ENCODE data around the gene RAB8B.
"Not testable (repeated sequence)": the region's sequence is repeated elsewhere in the genome, so short reads cannot be mapped to it uniquely, and the experiment has no call there.

The RAB8B gene

DNA sequence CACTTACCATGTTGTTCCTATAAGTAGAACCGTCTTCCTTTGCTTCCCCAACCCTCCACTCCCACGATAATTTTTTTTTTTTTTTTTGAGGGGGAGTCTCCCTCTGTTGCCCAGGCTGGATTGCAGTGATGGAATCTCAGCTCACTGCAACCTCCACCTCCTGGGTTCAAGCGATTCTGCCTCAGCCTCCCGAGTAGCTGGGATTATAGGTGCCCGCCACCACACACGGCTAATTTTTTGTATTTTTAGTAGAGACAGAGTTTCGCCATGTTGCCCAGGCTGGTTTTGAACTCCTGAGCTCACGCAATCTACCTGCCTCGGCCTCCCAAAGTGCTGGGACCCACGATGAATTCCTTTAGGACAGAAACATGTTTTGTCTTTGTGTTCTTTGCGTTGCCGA, 19.4 kb downstream of the RAB8B start:
- not testable (repeated sequence) for DNase-seq (ENCODE audit: low read depth in 2 of 2)

DNA sequence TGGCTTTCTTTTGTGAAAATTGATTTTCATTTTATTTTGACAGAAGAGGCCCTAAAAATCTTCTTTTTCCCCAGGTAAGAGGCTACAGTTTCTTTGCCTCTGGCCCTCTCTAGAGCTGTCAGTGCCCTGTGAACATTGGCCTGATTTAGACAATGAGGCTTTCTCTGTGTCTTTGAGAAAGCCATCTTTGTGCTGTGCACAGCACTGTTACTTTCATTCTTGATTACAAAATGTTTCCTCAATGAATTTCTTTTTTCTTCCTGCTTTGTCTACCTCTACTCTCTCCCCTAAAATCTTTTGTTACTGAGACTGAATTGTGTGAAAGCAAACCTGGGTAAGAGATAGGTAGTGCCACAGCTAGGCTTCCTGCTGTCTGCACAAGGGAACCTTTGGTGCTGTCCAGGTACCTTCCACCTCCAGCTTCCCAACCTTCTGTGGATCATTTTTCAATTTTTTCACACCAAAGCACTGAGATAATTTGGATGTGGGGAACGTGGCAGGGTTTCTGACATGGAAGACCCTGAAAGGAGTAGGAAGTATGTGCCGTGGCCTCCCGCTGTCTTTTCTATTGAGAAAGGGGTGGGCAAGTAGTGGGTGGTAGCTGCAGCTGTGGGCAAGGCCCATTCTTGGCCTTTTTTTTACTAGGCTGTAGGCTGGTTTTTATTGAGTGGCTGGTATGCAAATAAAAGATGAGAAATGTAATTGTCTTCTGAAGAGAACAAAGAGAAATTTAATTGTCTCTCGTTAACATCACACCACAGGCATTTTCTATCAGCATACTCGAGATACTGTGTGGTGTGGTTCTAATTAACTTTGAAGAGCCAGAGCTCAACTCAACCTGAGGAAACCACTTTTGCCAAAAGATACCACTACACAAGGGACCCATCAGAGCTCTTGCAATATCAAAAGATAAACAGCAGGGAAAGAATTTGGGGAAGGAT, 21.0 kb downstream of the RAB8B start:
- no peak for DNase-seq (ENCODE audit: low read depth in 2 of 2)

DNA sequence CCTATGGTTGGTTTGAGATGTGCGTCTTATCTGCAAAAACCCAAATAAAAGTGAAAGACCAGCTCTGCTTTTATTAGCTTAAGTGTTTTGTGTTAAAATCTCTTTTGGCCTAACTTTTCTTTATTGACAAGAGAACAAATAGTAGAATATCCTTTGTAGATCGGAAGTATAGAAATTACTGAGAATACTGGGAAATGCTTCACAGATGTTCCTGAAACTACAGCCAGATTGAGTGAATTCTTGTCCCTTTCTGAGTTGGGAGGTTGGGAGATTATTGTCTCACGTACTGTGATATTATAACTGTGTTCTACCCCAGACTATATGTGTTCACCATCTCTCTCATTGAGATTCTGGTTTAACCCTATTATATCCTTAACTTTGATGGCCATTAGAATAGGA, 21.7 kb downstream of the RAB8B start:
- DNase-seq (ENCODE audit: low read depth in 2 of 2) = no peak

DNA sequence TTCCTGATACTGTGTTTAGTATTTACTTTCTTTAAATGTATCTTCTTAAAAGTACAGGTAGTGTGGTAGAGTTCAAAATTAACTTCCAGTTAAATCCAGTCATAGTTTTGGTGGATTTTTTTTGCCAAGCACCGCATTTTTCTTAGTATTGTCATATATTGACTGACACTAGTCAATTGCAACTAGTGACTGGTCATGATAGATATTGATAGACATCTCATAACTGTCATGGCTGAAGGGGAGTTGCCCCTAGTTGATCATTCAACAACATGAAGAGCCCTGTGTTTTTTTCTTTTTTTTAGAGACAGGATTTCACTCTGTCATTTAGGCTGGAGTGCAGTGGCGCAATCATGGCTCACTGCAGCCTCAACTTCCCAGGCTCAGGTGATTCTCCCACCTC, 22.1 kb downstream of the RAB8B start:
- DNase-seq (ENCODE audit: low read depth in 2 of 2) = no peak

DNA sequence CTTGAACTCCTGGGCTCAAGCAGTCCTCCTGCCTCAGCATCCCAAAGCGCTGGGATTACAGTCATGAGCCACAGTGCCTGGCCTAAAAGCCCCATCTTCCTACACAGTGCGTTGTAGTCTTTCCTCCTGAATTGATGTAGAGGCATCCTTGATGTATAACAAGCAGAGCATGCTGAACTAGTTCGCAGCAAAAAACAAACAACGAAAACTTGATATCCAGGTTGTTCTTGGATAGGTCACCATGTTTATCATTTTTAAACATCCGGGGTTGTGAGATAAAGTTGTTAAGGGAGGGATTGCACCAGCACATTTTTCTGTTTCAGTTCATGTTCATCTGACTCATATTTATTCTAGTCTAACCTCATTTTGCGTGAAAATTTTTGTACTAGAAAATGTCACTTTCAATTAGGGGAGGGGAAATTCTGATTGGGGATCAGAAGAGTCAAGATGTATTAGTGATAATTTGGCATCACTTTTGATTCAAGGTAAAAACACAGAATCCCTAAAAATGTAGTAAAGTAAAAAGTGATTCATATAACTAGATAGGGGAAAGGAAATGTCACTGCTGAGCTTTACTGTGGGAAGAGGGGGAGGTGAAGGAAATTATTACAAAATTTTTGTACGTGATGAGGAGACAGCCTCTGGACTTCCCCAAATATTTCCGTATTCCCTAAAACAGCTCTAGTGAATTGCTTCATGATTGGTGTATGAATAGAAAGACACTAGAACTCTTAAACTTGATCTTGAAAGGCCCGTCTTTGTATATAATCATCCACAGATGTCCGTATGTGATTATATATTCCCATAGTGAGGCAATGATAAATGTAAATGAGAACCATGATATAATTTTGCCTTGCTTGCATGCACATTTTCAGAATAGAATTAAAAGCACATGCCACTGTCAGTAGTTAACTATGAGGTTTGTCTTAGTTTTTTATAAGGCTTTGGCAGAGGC, 22.9 kb downstream of the RAB8B start:
- no peak for DNase-seq (ENCODE audit: low read depth in 2 of 2)

DNA sequence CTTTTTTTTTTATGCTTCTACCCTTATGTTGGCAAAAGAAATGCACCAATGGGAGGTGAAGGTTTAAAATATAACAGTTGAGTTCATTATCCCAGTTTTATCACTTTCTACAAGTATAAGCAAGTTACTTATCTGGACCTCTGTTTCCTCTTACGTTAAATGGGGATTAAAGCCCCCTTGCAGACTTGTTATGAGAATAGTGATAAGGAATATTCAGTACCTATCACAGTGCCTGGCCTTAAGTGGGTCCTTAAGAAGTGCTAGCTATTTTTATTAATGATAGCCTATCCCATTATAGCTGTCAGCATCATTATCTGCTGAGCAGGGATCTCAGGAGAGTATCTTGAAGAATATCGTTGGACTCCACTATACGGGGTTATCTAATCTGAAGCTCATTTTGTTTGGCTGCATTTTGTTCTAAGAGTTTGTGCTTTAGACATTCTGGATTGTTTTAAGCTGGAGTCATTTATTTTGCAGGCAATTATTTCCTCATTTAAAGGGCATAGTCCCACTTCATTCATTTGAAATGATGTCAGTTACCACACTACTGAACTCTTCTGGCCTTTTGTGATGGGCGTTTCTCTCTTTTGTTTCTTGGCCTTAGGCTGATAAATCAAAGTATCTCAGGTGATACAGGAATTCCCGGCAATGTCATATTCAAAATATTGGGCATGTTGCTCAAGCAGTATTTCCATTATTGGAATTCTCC, 28.8 kb downstream of the RAB8B start:
- DNase-seq (ENCODE audit: low read depth in 2 of 2) = no peak

DNA sequence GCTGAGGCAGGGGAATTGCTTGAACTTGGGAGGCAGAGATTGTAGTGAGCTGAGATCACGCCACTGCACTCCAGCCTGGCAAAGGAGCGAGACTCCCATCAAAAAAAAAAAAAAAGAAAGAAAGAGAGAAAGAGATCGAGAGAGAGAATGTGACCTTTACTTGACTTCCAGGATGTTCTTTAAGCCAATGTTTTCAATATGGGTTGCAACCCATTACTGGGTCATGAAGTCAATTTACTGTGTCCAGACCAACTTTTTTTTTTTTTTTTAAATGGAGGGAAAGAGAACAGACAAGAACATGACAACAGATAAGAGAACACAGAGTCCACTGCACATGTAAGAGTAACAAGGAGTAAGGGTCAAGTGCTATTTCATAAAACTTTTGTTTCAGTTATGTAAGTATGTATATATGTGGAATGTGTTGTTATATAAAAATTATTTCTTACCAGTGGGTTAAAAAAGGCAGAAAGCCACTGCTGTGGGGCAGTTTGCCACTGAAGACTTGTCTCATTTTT, 29.8 kb downstream of the RAB8B start:
- DNase-seq (ENCODE audit: low read depth in 2 of 2) = no peak

DNA sequence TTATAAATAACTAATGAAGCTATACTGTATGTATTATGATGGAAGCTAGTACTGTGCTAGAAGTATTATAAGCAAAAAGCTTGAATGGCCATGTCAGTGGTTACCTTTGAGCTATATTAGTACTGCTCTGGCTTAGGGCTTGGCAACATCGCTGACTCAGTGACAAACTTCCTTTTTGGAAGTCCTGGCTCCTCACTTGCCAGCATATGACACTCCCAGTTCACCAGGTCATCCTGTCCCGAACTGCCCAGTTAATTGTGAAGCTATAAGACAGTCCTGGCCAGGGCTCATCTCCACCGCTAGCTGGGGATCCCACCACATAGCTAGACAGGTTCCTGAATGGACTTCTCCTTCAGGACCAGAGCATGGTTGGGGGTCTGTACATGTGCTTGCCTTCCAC, 31.9 kb downstream of the RAB8B start:
- DNase-seq (ENCODE audit: low read depth in 2 of 2) = no peak

DNA sequence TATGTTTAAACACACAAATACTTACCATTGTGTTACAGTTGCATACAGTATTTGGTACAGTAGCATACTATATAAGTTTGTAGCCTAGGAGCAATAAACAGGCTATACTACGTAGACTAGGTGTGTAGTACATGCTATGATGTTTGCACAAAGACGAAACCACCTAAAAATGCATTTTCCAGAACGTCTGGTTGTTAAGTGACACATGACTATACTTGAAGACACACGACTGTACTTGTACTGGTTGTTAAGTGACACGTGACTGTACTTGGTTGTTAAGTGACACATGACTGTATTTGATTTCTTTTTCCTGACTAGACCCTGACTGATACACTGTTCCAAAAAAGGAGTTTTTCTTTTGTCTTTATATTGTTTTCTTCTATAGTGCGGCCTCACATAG, 34.1 kb downstream of the RAB8B start:
- DNase-seq (ENCODE audit: low read depth in 2 of 2) = no peak

DNA sequence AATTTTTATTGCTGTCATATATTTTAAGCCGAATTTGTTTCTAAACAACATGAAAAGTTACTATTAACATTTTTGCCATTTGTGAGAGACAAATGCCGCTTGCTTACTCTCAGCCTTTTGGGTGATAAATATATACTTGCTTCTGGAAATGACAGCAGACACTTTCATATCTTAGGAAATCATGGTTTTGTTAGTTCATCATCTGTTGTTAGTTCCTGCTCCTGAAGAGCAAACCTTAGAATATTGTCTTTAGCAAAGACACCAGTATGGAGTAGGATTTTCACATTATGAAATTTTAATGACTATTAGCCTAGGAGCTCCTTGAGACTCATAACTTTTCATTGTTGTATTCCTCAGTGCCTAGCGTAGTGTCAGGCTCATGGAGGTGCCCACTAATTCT, 36.0 kb downstream of the RAB8B start:
- no peak for DNase-seq (ENCODE audit: low read depth in 2 of 2)

DNA sequence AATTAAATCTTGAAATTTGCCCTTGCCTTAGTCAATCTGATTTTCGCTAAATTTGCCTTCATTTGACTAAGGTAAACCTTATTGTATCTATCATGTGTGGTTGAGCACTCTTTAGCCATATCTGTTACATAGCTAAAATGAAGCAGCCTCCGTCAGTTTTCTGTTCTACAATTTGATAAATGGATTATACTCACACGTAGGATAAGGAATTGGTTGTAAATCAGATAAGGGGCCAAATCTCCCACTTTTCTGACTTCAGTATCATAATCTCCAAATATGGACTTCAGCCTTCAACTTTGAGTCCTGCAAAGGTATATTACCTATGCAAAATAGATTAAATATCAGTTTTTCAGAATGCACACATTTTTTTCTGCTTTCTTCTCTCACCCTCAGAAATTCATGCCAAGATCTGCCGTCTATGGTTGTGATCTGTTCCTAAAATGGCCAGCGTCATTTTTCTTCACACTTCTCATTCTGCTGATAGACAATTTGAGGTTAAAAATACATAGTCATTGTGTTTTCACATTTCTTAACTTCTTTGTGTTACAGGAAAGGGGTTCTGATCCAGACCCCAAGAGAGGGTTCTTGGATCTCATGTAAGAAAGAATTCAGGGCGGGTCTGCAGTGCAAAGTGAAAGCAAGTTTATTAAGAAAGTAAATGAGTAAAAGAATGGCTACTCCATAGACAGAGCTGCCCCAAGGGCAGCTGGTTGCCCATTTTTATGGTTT, 36.9 kb downstream of the RAB8B start:
- no peak for DNase-seq (ENCODE audit: low read depth in 2 of 2)

DNA sequence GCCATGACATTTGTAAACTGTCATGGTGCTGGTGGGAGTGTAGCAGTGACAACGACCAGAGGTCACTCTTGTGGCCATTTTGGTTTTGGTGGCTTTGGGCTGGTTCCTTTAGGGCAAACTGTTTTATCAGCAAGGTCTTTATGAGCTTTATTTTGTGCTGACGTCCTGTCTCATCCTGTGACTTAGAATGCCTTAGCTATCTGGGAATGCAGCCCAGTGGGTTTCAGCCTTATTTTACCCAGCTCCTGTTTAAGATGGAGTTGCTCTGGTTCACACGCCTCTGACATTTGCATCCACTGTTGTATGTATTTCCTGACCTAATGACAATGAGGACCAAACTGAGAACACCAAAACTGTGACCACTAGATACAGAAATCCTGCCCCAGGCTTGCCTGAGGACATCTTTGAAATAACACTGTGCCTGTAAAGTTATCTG, 37.6 kb downstream of the RAB8B start:
- DNase-seq (ENCODE audit: low read depth in 2 of 2) = no peak

DNA sequence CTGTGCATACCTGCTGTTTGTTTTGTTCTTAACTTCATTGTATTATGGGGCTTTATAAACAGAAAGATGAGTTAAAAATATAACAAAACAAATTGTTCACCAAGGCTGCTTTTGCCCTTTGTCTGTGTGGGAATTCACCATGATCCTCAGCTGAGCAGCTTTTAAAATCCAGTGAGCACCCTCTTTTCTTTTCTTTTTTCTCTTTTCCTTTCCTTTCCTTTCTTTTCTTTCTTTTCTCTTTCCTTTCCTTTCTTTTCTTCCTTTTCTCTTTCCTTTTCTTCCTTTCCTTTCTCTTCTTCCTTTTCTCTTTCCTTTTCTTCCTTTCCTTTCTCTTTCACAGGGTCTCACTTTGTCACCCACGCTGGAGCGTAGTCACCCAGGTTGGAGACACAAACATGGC, 38.3 kb downstream of the RAB8B start:
- DNase-seq (ENCODE audit: low read depth in 2 of 2) = no peak

DNA sequence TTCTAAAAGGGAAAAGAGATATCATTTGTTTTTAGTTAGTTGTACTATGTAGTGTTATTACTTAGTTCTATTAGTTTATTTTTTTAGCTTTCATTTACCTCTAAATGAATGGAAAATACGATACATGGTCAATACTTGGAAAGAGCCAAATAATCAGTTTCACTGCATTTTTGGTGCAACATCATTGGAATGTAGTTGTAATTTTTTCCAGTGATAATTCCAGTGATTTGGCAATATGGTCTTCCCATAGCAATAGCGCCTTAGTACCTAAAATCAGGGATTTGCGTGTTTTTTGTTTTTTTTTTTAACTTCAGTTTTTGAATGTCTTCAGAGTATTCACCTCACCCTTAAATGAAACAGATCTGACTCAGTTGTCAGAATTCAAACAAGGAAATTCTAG, 41.8 kb downstream of the RAB8B start:
- DNase-seq (ENCODE audit: low read depth in 2 of 2) = no peak

DNA sequence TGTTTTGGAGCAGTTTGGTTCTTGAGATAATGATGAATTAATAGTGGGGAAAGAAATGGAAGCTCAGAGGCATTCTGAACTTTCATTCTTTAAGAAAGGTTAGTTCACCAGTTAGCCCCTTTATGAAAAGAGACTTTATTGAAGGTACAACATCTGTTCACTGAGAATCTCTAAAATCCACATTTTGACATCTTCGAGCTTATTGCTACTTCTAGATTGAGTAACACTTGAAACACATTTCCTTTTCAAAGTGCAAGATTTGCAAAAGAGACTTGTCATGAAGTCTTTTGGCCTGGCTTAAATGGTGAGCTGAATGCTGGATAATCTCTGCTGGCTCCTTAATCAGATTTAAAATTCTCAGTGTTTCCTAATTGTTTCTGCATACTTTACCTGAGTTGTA, 42.3 kb downstream of the RAB8B start:
- DNase-seq (ENCODE audit: low read depth in 2 of 2) = no peak

DNA sequence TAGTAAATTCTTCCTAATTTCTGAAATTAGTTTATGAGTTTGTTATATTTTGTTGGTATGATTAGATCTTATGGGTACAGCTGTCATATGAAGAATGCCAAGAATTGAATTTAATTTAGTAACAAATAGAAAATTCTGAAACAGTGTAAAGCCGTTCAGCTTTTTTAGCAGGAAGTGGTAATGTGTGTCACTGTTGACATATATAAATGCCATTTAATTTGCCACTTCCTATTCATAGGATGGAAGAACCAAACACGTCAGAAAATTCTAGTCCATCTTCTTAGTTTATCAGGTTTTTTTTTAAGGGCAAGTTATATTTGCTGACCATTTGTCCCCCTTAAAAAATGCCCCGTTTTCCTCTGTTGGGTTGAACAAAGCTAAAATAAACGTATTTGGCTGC, 43.0 kb downstream of the RAB8B start:
- DNase-seq (ENCODE audit: low read depth in 2 of 2) = no peak

DNA sequence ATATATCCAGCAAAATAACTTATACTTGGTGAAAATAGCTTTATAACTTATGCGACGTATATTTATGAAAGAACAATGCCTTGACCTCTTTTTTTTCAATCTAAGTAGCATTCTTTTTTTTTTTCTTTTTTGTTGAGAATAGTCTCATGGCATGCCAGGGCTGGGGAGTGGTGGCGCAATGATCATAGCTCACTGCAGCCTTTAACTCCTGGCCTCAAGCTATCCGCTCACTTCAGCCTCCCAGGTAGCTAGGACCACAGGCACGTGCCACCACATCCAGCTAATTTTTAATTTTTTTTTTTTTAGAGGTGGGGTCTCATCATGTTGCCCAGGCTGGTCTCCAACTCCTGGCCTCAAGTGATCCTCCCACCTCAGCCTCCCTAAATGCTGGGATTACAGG, 43.5 kb downstream of the RAB8B start:
- no peak for DNase-seq (ENCODE audit: low read depth in 2 of 2)

DNA sequence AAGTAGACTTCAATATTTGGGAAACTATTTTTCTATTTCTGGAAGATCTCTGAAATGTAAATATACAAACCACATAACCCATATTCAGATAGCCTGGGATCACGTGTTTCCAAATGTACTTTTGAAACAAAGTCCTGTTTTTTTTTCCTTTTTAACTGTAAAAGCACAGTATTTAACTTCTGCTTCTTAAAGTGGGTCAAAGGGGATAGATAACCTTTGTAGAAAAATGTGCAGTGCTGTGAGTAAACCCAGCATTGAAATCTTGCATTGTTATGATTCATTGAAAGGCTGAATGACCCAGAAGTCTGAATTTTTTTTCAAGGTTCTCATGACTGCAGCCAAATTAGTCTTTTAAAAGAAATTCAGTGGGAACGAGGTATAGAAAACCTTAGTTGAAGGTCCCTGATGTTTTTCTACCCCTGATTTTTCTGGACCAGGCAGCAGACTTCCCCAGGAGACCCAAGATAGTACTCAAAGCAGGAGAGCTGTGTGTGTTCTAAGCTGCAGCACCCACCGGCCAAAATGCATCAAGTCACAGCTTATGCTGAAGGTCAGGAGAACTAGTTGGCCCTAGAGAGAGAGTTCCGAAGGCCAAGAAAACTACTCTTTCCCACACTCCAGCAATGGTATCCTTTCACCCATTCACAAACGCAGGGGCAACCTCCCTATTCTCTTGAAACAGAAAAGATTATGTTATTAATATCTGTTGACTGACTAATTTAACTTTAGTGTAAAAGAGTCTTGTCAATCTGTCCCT, 44.4 kb downstream of the RAB8B start:
- DNase-seq (ENCODE audit: low read depth in 2 of 2) = no peak

DNA sequence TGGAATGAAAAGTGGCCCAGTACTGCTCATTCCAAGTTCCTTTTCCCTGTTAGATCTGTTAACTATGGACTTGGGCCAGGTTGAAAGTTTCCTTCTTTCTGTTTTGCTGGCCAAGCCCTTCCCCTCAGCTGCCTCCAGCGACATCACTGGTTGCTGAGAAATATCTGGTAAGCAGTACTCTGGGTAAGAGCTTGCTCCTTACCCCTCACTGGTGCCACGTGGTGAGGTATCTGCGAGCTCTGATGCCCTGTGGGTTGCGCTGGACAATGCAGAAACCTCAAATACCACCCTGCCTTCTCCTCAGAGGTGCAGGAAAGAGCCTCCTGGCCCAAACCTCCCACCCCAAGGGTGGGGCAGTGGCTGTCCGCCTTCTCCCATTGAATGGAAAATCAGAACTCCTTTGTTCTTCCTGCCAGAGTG, 45.1 kb downstream of the RAB8B start:
- DNase-seq (ENCODE audit: low read depth in 2 of 2) = no peak

DNA sequence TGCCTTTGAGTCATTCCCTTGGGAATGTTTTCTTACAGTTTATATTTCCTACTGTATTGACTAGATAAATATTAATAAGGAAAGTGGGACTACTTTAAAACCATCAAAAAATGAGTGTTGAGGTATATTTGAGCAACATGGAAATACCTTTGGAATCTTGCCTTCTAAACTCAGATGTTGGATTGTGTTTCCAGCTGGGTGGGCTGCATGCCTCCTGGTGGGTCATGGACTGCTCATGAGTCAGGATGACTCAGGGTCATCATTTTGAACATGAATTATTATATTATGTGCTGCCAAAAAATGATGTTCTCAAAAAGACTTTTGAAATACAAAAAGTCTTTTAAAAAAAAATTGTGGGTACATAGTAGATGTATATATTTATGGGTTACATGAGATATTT, 46.9 kb downstream of the RAB8B start:
- no peak for DNase-seq (ENCODE audit: low read depth in 2 of 2)

Data from stimulated activated CD4-positive, alpha-beta T cell treated with anti-CD3 and anti-CD28 coated beads, Interleukin-15, amount 100 ng/mL, for 48 hours (primary cell).